OCI-LY7 (cell line): ENCODE measurements around the gene NHERF2. TPM values are rescaled to one million over a fixed set of nuclear protein-coding genes. Genes with fewer than 3 reads are reported as not detected.

Source experiments
- BruUV-seq: library from RNA; stranded (reverse); fragments of 400-500 nt; replicated peaks from 2 replicates; lab custom pipeline; 2021; lab: Mats Ljungman, UMichigan
- CTCF ChIA-PET: fragments of 300-600 bp; sonication (Branson Sonifier 250); formaldehyde crosslinking; loops from one replicate; lab custom pipeline; 2022; ENCODE audit warnings: antibody characterized with exemption; ENCODE audit not compliant: unreplicated experiment; lab: Charles Lee
- POLR2A ChIA-PET: fragments of 300-600 bp; sonication (Branson Sonifier 250); formaldehyde crosslinking; loops from one replicate; lab custom pipeline; 2022; ENCODE audit warnings: antibody characterized with exemption; lab: Charles Lee
- DNase-seq: peaks from one replicate; pipeline ENCODE4 v3.0.0-alpha.2; 2015; ENCODE audit warnings: low spot score
- H2AFZ ChIP-seq: fragments of 200-600 bp; sonication (generic), shearing (Covaris generic); 2 replicates; pipeline ENCODE4 v1.6.1; 2014; ENCODE audit warnings: mild to moderate bottlenecking, antibody characterized with exemption, low read length, moderate library complexity
- H3K27ac ChIP-seq: fragments of 200-600 bp; sonication (generic); 2 replicates; pipeline ENCODE4 v1.5.1; 2014; ENCODE audit warnings: mixed run types, low read depth, mild to moderate bottlenecking, moderate library complexity, low read length, inconsistent platforms; ENCODE audit not compliant: poor library complexity, severe bottlenecking
- H3K36me3 ChIP-seq: fragments of 200-600 bp; sonication (generic); 2 replicates; pipeline ENCODE4 v1.6.1; 2014; ENCODE audit warnings: mild to moderate bottlenecking, antibody characterized with exemption, low read length, moderate library complexity, mixed read lengths; ENCODE audit not compliant: insufficient read depth
- H3K4me1 ChIP-seq: fragments of 200-600 bp; sonication (generic); 2 replicates; pipeline ENCODE4 v1.5.1; 2014; ENCODE audit warnings: mild to moderate bottlenecking, low read length; ENCODE audit not compliant: insufficient read depth, poor library complexity, severe bottlenecking
- H3K4me2 ChIP-seq: fragments of 200-600 bp; sonication (generic); 2 replicates; pipeline ENCODE4 v1.6.1; 2014; ENCODE audit warnings: mild to moderate bottlenecking, low read length
- H3K4me3 ChIP-seq: fragments of 200-600 bp; sonication (generic); 2 replicates; pipeline ENCODE4 v1.5.1; 2014; ENCODE audit warnings: mild to moderate bottlenecking, low read depth, low read length; ENCODE audit not compliant: poor library complexity, severe bottlenecking
- H3K79me2 ChIP-seq: fragments of 200-600 bp; sonication (generic); 2 replicates; pipeline ENCODE4 v1.6.1; 2016; ENCODE audit warnings: low read depth, mild to moderate bottlenecking, low read length, moderate library complexity, mixed read lengths; ENCODE audit not compliant: insufficient read depth
- H3K9me2 ChIP-seq: fragments of 200-600 bp; sonication (generic); 2 replicates; pipeline ENCODE4 v1.6.1; 2016; ENCODE audit warnings: mild to moderate bottlenecking, low read length, mixed read lengths; ENCODE audit not compliant: insufficient read depth
- H3K9me3 ChIP-seq: fragments of 200-600 bp; sonication (generic); 2 replicates; pipeline ENCODE4 v1.6.1; 2014; ENCODE audit warnings: mild to moderate bottlenecking, mixed run types, low read length, mixed read lengths
- H4K20me1 ChIP-seq: fragments of 200-600 bp; sonication (generic); 2 replicates; pipeline ENCODE4 v1.6.1; 2014; ENCODE audit warnings: mild to moderate bottlenecking, antibody characterized with exemption, low read length, moderate library complexity, mixed read lengths; ENCODE audit not compliant: insufficient read depth
- CTCF ChIP-seq: fragments of 200-600 bp; sonication (generic); conservative IDR thresholded peaks from 2 replicates; pipeline ENCODE4 v1.5.1; 2014; ENCODE audit warnings: mild to moderate bottlenecking, antibody characterized with exemption, low read length, moderate library complexity, mixed read lengths
- EZH2phosphoT487 ChIP-seq: fragments of 200-600 bp; sonication (generic); IDR thresholded peaks from 2 replicates; pipeline ENCODE4 v1.6.1; 2018; ENCODE audit warnings: low read depth, borderline replicate concordance, mild to moderate bottlenecking, mixed run types, antibody characterized with exemption, low read length, moderate library complexity, mixed read lengths
- intact Hi-C: fragments of 100-400 bp; cut with micrococcal nuclease; formaldehyde crosslinking; loops from one replicate; pipeline ENCODE4 v1.10.0; 2022; ENCODE audit not compliant: unreplicated experiment
- total RNA-seq, 2 experiments: library from RNA; depleted of rRNA in 1 of 2; stranded (reverse); fragments of >200 nt in 1 of 2; shearing (Covaris generic) in 1 of 2; gene quantifications; 2 replicates each; pipeline ENCODE4 v1.2.3, GENCODE V29; 2014 to 2022

The NHERF2 gene
- total RNA-seq, 2 experiments from 2014 or later = 0.27 TPM; not detected in 1

GRCh38 chr16:2043667-2044451 lies 17.2 kb downstream of the NHERF2 start:
- Histone ChIP-seq H3K36me3 (peaks cover 11% of the 10 kb centered on the region; the same call in 1 of the 2 replicates), H3K9me2 (no peaks in the 10 kb centered on the region), H4K20me1 (no peaks in the 10 kb centered on the region; the same call in 1 of the 2 replicates), H3K27ac (no peak overlapping the region), H3K9me3 (no peaks in the 10 kb centered on the region), H3K4me1 (peaks cover 17% of the 10 kb centered on the region), H3K79me2 (peaks cover 8% of the 10 kb centered on the region; the same call in 1 of the 2 replicates), H2AFZ (no peak overlapping the region), H3K4me3 (no peak overlapping the region), H3K4me2 (no peak overlapping the region)
- DNase-seq = no peak
- intact Hi-C loops = no loop called here
- no peak for TF ChIP-seq CTCF
- no peak for TF ChIP-seq EZH2phosphoT487
- POLR2A ChIA-PET = no interaction called here
- no TSS peak for BruUV-seq
- CTCF ChIA-PET = no interaction called here

- Histone ChIP-seq H2AFZ (no peak overlapping the region), H3K4me2 (no peak overlapping the region), H3K36me3 (peaks cover 11% of the 10 kb centered on the region; the same call in 1 of the 2 replicates), H4K20me1 (no peaks in the 10 kb centered on the region; the same call in 1 of the 2 replicates), H3K4me3 (no peak overlapping the region), H3K27ac (no peak overlapping the region), H3K79me2 (peaks cover 12% of the 10 kb centered on the region; the same call in 1 of the 2 replicates), H3K9me2 (no peaks in the 10 kb centered on the region), H3K4me1 (peaks cover 20% of the 10 kb centered on the region), H3K9me3 (no peaks in the 10 kb centered on the region)
- TF ChIP-seq CTCF = no peak
- TF ChIP-seq EZH2phosphoT487 = no peak
- intact Hi-C loops = no loop called here
- no peak for DNase-seq
- ChIA-PET POLR2A (no interaction called here), CTCF (no interaction called here)
- no TSS peak for BruUV-seq
Measured at GRCh38 chr16:2044541-2044940, 17.8 kb downstream of the NHERF2 start.
